ENCODE measurements around the gene GOLGA3.
"Not testable (repeated sequence)": the region's sequence is repeated elsewhere in the genome, so short reads cannot be mapped to it uniquely, and the experiment has no call there.

The GOLGA3 gene, protein sequence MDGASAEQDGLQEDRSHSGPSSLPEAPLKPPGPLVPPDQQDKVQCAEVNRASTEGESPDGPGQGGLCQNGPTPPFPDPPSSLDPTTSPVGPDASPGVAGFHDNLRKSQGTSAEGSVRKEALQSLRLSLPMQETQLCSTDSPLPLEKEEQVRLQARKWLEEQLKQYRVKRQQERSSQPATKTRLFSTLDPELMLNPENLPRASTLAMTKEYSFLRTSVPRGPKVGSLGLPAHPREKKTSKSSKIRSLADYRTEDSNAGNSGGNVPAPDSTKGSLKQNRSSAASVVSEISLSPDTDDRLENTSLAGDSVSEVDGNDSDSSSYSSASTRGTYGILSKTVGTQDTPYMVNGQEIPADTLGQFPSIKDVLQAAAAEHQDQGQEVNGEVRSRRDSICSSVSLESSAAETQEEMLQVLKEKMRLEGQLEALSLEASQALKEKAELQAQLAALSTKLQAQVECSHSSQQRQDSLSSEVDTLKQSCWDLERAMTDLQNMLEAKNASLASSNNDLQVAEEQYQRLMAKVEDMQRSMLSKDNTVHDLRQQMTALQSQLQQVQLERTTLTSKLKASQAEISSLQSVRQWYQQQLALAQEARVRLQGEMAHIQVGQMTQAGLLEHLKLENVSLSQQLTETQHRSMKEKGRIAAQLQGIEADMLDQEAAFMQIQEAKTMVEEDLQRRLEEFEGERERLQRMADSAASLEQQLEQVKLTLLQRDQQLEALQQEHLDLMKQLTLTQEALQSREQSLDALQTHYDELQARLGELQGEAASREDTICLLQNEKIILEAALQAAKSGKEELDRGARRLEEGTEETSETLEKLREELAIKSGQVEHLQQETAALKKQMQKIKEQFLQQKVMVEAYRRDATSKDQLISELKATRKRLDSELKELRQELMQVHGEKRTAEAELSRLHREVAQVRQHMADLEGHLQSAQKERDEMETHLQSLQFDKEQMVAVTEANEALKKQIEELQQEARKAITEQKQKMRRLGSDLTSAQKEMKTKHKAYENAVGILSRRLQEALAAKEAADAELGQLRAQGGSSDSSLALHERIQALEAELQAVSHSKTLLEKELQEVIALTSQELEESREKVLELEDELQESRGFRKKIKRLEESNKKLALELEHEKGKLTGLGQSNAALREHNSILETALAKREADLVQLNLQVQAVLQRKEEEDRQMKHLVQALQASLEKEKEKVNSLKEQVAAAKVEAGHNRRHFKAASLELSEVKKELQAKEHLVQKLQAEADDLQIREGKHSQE (N-terminal part only)

DNA sequence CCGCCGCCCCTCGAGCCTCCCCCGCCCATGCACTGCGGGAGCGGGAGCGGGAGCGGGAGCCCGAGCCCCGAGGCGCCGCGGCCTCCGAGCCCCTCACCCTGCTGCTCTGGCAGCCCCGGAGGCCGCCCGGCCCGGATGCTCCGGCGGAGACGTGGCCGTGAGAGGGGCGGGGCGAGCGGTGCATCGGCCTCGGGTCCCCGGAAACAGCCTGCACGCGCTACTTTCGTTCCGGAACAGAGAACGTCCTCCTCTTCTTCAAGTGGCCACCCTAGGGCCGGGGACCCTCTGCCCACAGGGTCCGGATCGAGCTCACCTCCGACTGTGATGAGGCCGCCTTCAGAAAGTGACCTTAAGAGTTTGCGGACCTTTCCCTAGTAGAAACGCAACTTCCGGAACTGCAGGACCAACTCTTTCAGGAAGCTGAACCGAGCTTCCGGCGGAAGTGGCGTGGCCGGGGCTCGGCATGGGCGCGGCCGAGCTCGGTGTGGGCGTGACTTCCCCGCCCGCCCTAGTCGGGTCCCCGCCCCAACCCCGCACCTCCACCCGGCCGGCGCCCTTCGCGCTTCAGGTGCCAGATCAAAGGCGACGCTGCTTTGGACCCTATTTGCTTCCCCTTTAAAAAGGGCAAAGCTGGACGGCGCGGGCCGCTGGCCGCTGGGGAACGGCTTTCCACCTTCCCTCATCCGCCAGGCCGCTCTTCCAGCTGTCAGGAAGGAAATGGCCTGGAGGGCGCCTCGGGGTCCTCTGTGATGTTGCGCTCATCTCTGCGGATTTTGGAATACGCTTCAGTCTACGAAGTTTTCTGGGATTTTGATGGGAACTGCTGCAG lies at the start of gene GOLGA3:
Gene GOLGA3, minus strand, starts transcription at position 164 of the 829 bp plus-strand sequence. CDS start 6,741 bp downstream, outside the sequence.
- DNase-seq, result peak; percentile 96

DNA sequence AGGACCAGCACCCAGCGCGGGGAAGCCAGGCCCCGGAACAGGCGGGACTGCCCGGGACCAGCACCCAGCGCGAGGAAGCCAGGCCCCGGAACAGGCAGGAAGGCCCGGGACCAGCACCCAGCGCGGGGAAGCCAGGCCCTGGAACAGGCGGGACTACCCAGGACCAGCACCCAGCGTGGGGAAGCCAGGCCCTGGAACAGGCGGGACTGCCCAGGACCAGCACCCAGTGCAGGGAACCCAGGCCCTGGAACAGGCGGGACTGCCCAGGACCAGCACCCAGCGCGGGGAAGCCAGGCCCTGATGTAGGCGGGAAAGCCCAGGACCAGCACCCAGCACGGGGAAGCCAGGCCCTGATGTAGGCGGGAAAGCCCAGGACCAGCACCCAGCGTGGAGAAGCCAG lies 46.0 kb upstream of the GOLGA3 start:
- DNase-seq, result not testable (repeated sequence)

DNA sequence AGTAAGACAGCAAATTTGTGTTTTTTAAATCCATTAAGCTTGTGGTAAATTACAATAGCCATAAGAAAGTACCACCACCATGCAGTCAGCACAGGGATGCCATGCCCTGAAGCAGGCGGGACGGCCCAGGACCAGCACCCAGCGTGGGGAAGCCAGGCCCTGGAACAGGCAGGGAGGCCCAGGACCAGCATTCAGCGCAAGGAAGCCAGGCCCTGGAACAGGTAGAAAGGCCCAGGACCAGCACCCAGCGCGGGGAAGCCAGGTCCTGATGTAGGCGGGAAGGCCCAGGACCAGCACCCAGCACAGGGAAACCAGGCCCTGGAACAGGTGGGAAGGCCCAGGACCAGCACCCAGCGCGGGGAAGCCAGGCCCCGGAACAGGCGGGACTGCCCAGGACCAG lies 45.5 kb upstream of the GOLGA3 start:
- DNase-seq, result no peak

DNA sequence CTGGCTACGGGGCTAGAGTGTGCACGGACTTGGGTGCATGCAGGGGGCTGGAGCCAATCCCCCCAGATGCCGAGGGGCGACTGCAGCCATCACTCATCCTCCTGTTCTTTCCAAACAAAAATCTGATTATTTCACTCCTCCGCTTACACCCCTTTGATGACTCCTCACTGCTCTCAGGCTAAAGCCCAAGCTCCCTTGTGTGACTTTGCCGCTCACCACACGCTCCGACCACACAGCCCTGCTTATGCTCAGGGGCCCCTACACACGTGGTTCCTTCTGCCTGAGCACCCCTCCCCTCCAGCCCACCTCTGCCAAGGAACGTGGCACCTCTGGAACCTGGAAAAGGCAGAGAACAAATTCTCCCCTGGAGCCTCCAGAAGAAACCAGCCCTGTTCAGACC lies 45.1 kb upstream of the GOLGA3 start:
- DNase-seq, result no peak

DNA sequence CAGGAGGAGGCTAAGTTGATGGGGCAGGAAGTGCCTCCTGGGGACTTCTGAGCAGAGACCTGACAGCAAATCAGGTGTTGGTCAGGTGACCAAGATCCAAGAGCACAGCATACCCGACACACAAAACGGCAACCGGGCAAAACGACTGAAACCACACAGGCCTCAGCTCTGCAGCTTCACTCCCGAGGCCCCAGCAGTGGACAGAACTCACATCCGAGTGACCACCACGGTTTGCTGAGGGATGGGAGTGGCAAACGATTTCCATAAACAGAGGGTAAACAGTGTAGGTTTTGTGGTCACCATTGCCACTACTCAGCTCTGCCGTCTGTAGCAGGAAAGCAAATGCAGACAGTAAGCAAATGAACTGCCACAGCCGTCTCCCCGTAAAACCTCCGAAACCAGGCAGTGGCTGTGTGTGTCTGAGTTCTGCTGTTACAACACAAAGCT lies 44.3 kb upstream of the GOLGA3 start:
- DNase-seq, result peak; percentile 20

DNA sequence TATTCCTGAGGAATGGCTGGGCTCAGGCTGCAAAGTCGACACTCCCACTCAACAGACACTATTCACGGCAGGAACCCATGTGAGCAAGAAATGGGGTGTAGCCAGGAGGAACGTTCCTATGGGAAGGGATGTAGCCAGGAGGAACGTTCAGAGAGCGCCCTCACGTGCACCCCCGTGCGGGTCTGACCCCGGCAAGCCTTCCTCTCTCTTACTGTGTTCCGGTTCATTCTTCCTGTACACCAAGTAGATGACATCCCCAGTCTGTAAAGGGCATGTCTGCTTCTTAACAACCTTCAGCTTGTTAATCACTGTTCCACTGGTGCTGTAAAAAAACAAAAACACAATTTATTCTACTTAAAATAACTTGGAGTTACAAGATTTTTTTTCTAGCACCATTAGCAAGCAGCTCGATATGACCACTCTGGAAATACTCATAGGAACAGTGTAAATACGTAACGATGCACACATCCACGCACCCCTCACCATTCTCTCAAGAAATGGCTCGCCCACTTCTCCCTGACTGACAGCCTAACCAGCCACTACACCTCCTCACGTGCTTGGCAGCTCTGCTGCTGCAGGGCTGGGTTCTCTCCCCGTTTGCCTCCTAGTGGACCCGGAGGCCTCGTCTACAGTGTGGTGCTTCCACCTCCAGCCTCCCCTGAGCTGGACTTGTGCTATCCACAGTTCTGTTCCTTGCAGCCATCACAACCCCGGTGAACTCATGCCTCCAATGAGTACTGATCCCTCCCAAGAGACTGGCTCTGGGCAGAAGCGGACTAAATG lies 43.6 kb upstream of the GOLGA3 start:
- no peak for DNase-seq

DNA sequence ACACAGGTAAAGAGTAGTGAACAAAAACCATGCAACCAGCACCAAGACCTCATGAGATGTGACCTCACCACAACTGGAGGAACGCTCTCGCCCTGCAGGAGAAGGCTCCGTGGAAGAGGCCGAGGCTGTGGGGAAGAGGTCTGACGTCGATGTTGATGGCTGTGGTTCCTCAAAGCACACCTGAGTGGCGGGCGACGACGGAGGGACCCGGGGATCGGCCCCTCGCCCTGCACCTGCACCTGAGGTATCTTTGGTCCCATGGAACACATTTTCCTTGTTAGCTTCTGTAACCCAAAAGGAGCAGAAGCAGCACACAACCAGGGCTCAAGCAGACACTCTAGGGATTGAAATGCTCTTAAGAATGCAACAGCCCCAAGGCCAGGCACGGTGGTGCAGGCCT lies 40.9 kb upstream of the GOLGA3 start:
- no peak for DNase-seq

DNA sequence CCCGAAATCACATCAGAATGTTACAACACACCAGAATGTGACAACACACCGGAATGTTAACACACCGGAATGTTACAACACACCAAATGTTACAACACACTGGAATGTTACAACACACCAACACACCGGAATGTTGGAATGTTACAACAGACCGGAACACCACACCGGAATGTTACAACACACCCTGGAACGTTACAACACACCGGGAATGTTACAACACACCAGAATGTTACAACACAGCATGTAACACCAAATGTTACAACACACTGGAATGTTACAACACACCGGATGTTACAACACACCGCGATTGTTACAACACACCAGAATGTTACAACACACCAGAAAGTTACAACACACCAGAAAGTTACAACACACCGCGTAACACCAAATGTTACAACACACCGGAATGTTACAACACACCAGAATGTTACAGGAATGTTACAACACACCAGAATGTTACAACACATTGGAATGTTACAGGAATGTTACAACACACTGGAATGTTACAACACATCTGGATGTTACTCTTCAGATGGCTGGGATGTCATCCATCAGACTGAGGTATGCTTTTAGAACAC lies 37.7 kb upstream of the GOLGA3 start:
- DNase-seq, result no peak

DNA sequence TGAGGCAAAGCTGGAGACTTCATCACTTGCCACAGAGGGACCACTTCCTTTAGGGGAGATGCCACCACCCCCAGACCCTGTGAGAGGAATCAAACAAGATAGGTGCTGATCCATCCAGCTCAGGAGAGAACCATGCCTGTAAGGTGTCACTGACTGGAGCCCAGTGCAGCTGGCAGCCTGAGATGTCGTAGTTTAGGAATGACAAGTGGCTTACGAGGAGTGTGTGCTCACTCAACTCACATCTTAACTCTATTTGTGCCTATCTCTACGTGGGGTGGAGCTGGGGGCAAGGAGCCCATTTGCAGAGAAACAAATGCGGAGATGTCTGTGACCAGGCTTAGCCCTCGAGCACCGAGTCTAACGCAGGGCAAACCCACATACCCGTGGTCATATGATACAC lies 32.9 kb upstream of the GOLGA3 start:
- DNase-seq, result no peak

DNA sequence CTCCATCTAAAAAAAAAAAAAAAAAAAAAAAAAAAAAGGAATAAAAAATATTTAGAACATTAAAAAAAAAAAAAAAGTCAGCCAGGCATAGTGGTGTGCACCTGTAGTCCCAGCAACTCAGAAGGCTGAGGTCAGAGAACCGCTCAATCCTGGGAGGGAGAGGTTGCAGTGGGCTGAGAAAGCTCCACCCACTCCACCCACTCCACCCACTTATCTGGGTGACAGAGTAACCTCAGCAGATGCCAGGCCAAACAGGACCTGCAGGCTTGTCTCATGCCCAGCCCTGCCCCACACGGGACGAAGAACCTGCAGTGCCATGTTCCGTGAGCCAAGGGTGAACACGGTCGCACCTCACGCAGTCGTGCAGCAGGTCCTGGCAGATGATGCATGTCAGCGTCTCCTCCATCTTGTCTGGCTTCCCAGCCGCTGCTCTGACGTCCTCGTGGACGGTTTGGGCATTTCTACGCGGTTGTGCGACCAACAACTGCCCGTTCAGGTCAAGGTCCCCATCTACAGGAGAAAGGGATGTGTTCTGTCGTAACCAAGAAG lies 30.1 kb upstream of the GOLGA3 start:
- no peak for DNase-seq

DNA sequence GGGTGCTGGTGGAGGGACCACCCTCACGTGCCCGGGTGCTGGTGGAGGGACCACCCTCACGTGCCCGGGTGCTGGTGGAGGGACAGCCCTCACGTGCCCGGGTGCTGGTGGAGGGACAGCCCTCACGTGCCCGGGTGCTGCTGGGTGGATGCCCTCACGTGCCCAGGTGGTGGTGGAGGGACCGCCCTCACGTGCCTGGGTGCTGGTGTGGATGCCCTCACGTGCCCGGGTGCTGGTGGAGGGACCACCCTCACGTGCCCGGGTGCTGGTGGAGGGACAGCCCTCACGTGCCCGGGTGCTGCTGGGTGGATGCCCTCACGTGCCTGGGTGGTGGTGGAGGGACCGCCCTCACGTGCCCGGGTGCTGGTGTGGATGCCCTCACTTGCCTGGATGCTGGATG lies 28.4 kb upstream of the GOLGA3 start:
- DNase-seq, result not testable (repeated sequence)

DNA sequence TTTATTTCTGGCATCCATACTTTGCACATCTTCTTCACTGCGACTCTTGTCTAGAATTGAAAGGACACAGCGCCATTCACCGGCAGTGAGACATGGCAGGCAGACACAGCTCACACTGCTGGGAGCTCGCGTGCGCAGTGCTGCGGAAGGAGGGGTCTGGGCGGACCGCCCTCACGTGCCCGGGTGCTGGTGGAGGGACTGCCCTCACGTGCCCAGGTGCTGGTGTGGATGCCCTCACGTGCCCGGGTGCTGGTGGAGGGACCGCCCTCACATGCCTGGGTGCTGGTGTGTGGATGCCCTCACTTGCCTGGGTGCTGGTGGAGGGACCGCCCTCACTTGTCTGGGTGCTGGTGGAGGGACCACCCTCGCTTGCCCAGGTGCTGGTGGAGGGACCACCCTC lies 27.9 kb upstream of the GOLGA3 start:
- DNase-seq, result no peak

DNA sequence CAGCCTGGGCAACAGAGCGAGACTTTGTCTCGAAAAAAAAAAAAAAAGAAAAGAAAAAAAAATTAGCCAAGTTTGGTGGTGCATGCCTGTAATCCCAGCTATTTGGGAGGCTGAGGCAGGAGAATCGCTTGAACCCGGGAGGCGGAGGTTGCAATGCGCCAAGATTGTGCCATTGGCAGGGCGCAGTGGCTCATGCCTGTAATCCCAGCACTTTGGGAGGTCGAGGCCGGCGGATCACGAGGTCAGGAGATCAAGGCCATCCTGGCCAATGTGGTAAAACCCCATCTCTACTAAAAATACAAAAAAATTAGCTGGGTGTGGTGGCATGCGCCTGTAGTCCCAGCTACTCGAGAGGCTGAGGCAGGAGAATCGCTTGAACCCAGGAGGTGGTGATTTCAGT lies 26.5 kb upstream of the GOLGA3 start:
- DNase-seq, result not testable (repeated sequence)

DNA sequence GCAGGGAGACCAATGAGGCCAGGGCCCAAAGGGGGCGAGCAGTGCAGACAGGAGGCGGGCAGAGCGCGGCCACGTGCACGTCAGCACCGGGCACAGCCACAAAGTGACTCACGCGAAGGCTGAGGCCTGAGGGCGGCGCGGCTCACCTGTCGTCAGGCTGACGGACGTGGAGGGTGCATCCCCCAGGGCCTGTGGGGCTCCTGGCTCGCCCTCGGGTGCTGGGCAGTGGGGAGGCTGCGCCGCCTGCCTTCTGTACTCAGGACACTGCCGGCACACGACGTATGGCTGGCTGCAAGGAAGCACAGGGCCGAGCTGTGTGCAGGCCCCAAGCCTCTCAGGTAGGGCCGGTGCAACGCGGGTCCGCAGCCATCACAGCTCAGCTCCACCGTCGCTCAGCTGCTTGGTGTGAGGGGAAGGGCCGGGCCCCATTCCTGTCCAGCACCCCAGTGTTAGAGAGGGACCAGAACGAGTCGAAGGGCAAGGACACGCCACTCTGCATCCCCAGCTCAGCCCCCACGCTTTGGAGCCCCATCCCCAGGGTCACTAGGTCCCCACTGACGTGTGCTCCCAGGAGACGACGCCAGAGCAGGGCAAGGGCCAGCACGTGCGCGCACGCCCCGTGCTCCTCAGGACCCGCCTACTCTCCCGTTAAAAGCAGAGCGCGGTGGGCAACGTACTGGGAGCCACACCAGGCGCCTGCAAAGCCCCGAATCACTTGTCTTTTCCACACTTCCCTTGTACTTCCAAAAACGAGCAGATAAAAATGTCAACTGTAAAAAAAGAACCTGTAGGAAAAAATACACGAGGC lies 24.8 kb upstream of the GOLGA3 start:
- no peak for DNase-seq

DNA sequence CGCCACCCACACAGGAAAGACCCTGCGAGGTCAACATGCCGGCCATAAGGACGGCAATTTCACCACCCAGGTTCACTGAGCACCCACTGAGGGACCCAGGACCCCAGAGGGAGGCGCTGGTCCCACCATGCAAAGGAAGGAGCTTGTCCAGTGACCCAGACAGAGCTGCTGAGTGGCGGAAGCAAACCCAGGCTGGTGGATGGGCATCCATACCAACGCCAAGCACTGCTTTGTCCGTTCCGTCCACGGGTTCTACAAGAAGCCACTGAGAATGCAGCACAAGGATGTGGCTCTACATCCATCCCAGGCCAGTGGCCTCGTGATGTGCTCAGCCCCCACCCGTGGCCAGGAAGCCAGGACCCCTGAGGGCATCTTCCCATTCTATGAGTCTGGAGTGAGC lies 23.8 kb upstream of the GOLGA3 start:
- no peak for DNase-seq

DNA sequence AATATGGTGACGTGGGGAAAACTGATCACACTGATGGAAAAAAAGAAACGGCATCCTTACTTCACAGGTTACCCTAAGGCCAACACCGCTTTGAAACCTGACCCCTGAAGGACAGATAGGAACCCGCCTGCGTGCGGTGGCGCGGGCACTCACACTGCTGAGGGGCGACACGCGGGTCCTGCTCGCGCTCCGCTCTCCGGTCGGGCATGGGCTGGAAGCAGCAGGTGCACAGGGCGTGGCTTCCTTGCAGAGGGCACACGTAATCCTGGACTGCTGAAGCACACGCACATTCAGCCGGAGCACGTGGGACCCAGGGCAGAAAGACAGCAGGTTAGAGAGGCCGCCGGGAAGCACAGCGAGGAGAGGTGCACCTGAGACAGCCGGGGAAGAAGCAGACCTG lies 22.8 kb upstream of the GOLGA3 start:
- DNase-seq, result no peak

DNA sequence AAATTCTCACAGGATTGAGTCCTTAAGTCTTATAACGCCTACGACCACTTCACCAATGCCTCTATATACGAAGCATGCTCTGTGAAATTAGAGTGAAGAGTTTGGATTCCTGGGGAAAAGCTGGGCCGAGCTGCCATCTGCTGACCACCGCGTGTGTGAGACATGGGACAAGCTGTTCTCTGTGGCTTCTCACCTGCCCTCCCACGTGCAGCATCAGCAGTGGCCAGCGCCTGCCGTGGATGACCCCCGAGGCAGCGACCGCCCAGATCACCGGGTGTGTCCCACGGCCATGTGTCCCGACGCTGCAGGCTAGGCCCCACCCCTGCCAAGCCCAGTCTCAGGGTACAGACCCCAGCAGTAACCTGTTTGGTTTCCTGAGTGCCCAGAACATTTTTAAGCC lies 21.6 kb upstream of the GOLGA3 start:
- DNase-seq, result no peak

DNA sequence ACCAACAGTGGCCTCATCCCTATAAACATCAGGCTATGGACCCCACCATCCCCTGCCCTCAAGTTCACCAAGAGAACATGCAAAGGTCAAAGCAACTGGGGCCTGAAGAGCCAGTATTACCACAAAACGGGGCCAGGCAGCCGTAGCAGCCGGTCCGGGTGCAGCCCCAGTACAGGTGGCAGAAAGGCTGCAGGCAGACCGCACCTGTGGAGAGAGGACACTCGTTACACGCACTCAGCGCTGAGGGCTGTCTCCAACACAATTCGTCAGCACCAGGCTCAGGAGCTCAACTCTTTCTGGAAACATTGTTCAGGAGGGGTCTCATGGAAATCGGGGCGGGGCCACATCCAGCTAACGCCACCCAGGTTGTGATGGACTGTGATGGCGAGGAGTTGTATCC lies 19.9 kb upstream of the GOLGA3 start:
- DNase-seq, result no peak
